CD14-positive monocyte (primary cell): Measurements from ENCODE around the gene INSYN2B. TPM values are rescaled to one million over a fixed set of nuclear protein-coding genes. Genes with fewer than 3 reads are reported as not detected.
A peak's percentile ranks its signal among the peaks of the same experiment; 100 is the strongest.

Experiments
- DNase-seq, 3 donors: peaks; one replicate each; pipeline ENCODE4 v3.0.0-alpha.2; 2011 to 2022
- H2AFZ ChIP-seq: 2 replicates; pipeline ENCODE4 v1.6.0; 2012; ENCODE audit warnings: mild to moderate bottlenecking, low read depth, low read length, inconsistent platforms; ENCODE audit not compliant: insufficient read depth, poor library complexity, severe bottlenecking
- H3K27ac ChIP-seq, 2 donors: 1 replicate in 1 of 2; 2 replicates in 1 of 2; pipeline ENCODE4 v1.5.1; 2012 to 2013; ENCODE audit warnings: low read length in 2 of 2, control low read depth in 1 of 2, inconsistent platforms in 1 of 2, low read depth in 1 of 2, mild to moderate bottlenecking in 1 of 2
- H3K27me3 ChIP-seq, 2 donors: one replicate each; pipeline versions ENCODE4 v1.6.0 to v1.6.1; 2011 to 2013; ENCODE audit warnings: low read length in 2 of 2; ENCODE audit not compliant: control insufficient read depth in 2 of 2, insufficient read depth in 2 of 2
- H3K36me3 ChIP-seq, 2 donors: replicated peaks in 1 of 2; 1 replicate in 1 of 2; 2 replicates in 1 of 2; pipeline versions ENCODE4 v1.5.1 to v1.6.1; 2012 to 2013; ENCODE audit warnings: low read length in 2 of 2, control low read depth in 1 of 2, inconsistent platforms in 1 of 2, mild to moderate bottlenecking in 1 of 2; ENCODE audit not compliant: insufficient read depth in 2 of 2, control insufficient read depth in 1 of 2
- H3K4me1 ChIP-seq, 2 donors: 1 replicate in 1 of 2; 2 replicates in 1 of 2; pipeline versions ENCODE4 v1.5.1 to v1.6.1; 2012 to 2013; ENCODE audit warnings: low read length in 2 of 2, control low read depth in 1 of 2, inconsistent platforms in 1 of 2, mild to moderate bottlenecking in 1 of 2, moderate library complexity in 1 of 2; ENCODE audit not compliant: insufficient read depth in 2 of 2, control insufficient read depth in 1 of 2
- H3K4me2 ChIP-seq: replicated peaks from 2 replicates; pipeline ENCODE3; 2012; ENCODE audit warnings: low read length, moderate library complexity, mild to moderate bottlenecking; ENCODE audit not compliant: poor library complexity, severe bottlenecking; ENCODE audit errors: extremely low read depth
- H3K4me3 ChIP-seq, 3 experiments: fragments of 200-600 bp in 1 of 3; sonication (generic) in 1 of 3; replicated peaks in 1 of 3; 1 replicate in 2 of 3; 2 replicates in 1 of 3; pipeline ENCODE4 v1.5.1; 2011 to 2013; ENCODE audit warnings: low read length in 3 of 3, mild to moderate bottlenecking in 3 of 3, control low read depth in 2 of 3, low read depth in 2 of 3, inconsistent platforms in 1 of 3, moderate library complexity in 1 of 3
- H3K79me2 ChIP-seq: 2 replicates; pipeline ENCODE4 v1.6.0; 2012; ENCODE audit warnings: mild to moderate bottlenecking, control low read depth, inconsistent platforms, low read length, moderate library complexity; ENCODE audit not compliant: insufficient read depth
- H3K9ac ChIP-seq: 2 replicates; pipeline ENCODE4 v1.6.0; 2017; ENCODE audit warnings: low read length, mild to moderate bottlenecking; ENCODE audit not compliant: insufficient read depth, poor library complexity, severe bottlenecking
- H3K9me3 ChIP-seq, 2 donors: replicated peaks in 1 of 2; 1 replicate in 1 of 2; 2 replicates in 1 of 2; pipeline versions ENCODE4 v1.5.1 to v1.6.1; 2012 to 2013; ENCODE audit warnings: low read length in 2 of 2, control low read depth in 1 of 2; ENCODE audit not compliant: control insufficient read depth in 1 of 2, insufficient read depth in 1 of 2
- H4K20me1 ChIP-seq: 2 replicates; pipeline ENCODE4 v1.6.0; 2012; ENCODE audit warnings: mild to moderate bottlenecking, low read length, control low read depth, moderate library complexity; ENCODE audit not compliant: insufficient read depth
- H3K27ac Mint-ChIP-seq, 7 donors: one replicate each; pipeline ENCODE4 v1.8.0; 2020; ENCODE audit warnings: mild to moderate bottlenecking in 7 of 7, mixed read lengths in 7 of 7, moderate library complexity in 6 of 7, inconsistent platforms in 2 of 7
- H3K27me3 Mint-ChIP-seq, 3 donors: one replicate each; pipeline ENCODE4 v1.8.0; 2021 to 2022; ENCODE audit warnings: low read depth in 3 of 3, mild to moderate bottlenecking in 3 of 3, mixed read lengths in 3 of 3, moderate library complexity in 3 of 3, inconsistent platforms in 1 of 3
- H3K36me3 Mint-ChIP-seq, 2 donors: one replicate each; pipeline ENCODE4 v1.8.0; 2020; ENCODE audit warnings: mixed read lengths in 2 of 2, inconsistent platforms in 1 of 2, mild to moderate bottlenecking in 1 of 2
- H3K4me1 Mint-ChIP-seq: one replicate; pipeline ENCODE4 v1.8.0; 2020; ENCODE audit warnings: mild to moderate bottlenecking, mixed read lengths
- H3K4me3 Mint-ChIP-seq, 2 donors: one replicate each; pipeline ENCODE4 v1.8.0; 2020; ENCODE audit warnings: mild to moderate bottlenecking in 2 of 2, mixed read lengths in 2 of 2, moderate library complexity in 1 of 2
- H3K9me3 Mint-ChIP-seq, 7 donors: one replicate each; pipeline ENCODE4 v1.8.0; 2020 to 2022; ENCODE audit warnings: mixed read lengths in 7 of 7, mild to moderate bottlenecking in 6 of 7, moderate library complexity in 6 of 7, inconsistent platforms in 2 of 7
- WGBS: methylation state at CpG from one replicate; pipeline ENCODE4 v1.1.5; 2013; ENCODE audit warnings: missing lambda C conversion rate; ENCODE audit not compliant: insufficient coverage; 5-methylcytosine and 5-hydroxymethylcytosine counted together
- intact Hi-C, 2 donors: fragments of 100-400 bp; cut with micrococcal nuclease; formaldehyde crosslinking; loops; one replicate each; pipeline versions ENCODE4 v1.15.0 to v1.15.1; 2023
- polyA plus RNA-seq, 3 donors: library from polyadenylated mRNA; depleted of rRNA in 1 of 3; unstranded in 2 of 3; stranded (reverse) in 1 of 3; fragments of 300-500 nt in 2 of 3; fragments of >200 nt in 1 of 3; fragmentation: Illumina TruSeq in 2 of 3; gene quantifications; 1 replicate in 2 of 3; 2 replicates in 1 of 3; pipeline ENCODE4 v1.2.3, GENCODE V29; 2012 to 2021
- TF ChIP-seq, protein P1 (sequence below): fragments of 200-600 bp; IDR thresholded peaks from one replicate; pipeline ENCODE4 v1.8.0; 2022; ENCODE audit warnings: antibody characterized with exemption, mild to moderate bottlenecking

Gene INSYN2B
- polyA plus RNA-seq, 3 donors, result 0.17 TPM; not detected in 2

DNA sequence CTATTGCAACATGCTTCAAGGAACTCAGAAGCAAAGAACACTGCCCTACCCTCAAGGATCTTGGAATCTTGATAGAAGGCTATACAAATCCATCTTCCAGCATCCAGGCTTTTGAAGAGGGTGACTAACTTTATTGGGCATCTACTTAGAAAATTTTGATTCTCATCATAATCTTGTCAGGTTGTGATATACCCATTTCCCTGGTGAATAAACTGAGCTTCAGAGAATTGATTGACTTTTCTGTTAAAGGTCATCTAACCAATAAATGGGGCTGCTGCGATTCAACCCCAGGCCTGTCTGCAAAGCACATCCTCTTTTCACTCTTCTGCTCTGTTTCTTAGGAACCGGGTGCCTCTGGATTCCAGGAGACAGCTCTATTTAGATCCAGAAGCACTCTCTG lies 19.9 kb upstream of the INSYN2B start:
- TF ChIP-seq, protein P1, sequence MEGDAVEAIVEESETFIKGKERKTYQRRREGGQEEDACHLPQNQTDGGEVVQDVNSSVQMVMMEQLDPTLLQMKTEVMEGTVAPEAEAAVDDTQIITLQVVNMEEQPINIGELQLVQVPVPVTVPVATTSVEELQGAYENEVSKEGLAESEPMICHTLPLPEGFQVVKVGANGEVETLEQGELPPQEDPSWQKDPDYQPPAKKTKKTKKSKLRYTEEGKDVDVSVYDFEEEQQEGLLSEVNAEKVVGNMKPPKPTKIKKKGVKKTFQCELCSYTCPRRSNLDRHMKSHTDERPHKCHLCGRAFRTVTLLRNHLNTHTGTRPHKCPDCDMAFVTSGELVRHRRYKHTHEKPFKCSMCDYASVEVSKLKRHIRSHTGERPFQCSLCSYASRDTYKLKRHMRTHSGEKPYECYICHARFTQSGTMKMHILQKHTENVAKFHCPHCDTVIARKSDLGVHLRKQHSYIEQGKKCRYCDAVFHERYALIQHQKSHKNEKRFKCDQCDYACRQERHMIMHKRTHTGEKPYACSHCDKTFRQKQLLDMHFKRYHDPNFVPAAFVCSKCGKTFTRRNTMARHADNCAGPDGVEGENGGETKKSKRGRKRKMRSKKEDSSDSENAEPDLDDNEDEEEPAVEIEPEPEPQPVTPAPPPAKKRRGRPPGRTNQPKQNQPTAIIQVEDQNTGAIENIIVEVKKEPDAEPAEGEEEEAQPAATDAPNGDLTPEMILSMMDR, result no peak
- no peak for DNase-seq
- peaks cover 78 to 87% of the 10 kb centered on the region in 2 donors for H3K36me3 ChIP-seq
- Mint-ChIP-seq H3K36me3 (peaks cover 77 to 81% of the 10 kb centered on the region in 2 donors), H3K4me1 (no peaks in the 10 kb centered on the region), H3K27ac (peak overlapping the region in 1 of 7 donors; percentile 38), H3K4me3 (no peak overlapping the region), H3K27me3 (no peaks in the 10 kb centered on the region), H3K9me3 (peaks cover 0 to 3% (median 0%) of the 10 kb centered on the region in 7 donors)
- WGBS, result no CpG with 5 or more reads among the region's 2 CpGs
- H3K4me3 ChIP-seq, result no peak overlapping the region
- peaks cover 28% of the 10 kb centered on the region for H4K20me1 ChIP-seq
- intact Hi-C loops, result no loop called here
- H3K4me1 ChIP-seq, result no peaks in the 10 kb centered on the region
- H3K27ac ChIP-seq, result no peak overlapping the region
- no peak overlapping the region for H3K4me2 ChIP-seq
- no peak overlapping the region for H3K9ac ChIP-seq
- no peaks in the 10 kb centered on the region for H3K79me2 ChIP-seq
- no peak overlapping the region for H2AFZ ChIP-seq
- H3K9me3 ChIP-seq, result no peaks in the 10 kb centered on the region
- no peaks in the 10 kb centered on the region for H3K27me3 ChIP-seq

DNA sequence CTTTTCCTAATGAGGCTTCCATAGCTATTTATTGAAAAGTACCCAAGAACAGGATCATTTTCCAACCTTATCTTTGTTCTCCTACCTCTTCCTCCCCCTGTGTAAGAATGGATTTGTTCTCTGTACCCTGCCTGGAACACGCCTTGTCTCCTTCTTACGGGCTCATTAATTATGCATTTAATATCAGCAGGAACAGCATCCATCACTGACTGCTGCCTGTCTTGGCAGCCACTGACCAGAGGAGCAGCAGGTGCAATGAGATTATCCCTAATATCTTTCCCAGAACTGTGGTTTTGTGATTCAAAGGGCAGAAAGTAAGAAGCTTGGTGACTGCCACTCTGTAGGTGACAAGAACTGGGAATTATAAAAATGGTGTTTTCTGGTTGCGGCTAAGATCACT lies 19.3 kb upstream of the INSYN2B start:
- H3K4me3 ChIP-seq, result no peak overlapping the region
- H3K4me1 ChIP-seq, result no peaks in the 10 kb centered on the region
- no peak overlapping the region for H3K27ac ChIP-seq
- peaks cover 0 to 3% (median 0%) of the 10 kb centered on the region in 7 donors for H3K9me3 Mint-ChIP-seq
- WGBS, result 100% methylated on average over 1 of the region's 3 CpGs
- H3K27me3 ChIP-seq, result no peaks in the 10 kb centered on the region
- peaks cover 28% of the 10 kb centered on the region for H4K20me1 ChIP-seq
- H3K79me2 ChIP-seq, result no peaks in the 10 kb centered on the region
- H3K36me3 Mint-ChIP-seq, result peaks cover 78 to 86% of the 10 kb centered on the region in 2 donors
- H3K27ac Mint-ChIP-seq, result peak overlapping the region in 3 of 7 donors; percentile 19 to 73 (median 43)
- H2AFZ ChIP-seq, result no peak overlapping the region
- no peaks in the 10 kb centered on the region for H3K27me3 Mint-ChIP-seq
- TF ChIP-seq, protein P1, result no peak
- no peaks in the 10 kb centered on the region for H3K4me1 Mint-ChIP-seq
- H3K9ac ChIP-seq, result no peak overlapping the region
- H3K9me3 ChIP-seq, result no peaks in the 10 kb centered on the region
- no peak for DNase-seq
- no peak overlapping the region for H3K4me2 ChIP-seq
- peaks cover 83 to 90% of the 10 kb centered on the region in 2 donors for H3K36me3 ChIP-seq
- intact Hi-C loops, result no loop called here
- no peak overlapping the region for H3K4me3 Mint-ChIP-seq
